Fibroblast of gingiva (primary cell): ENCODE data around the gene HAS3.
"Not testable (repeated sequence)": the region's sequence is repeated elsewhere in the genome, so short reads cannot be mapped to it uniquely, and the experiment has no call there.

ENCODE experiments used
- DNase-seq: peaks from one replicate; pipeline ENCODE4 v3.0.0-alpha.2; 2011; ENCODE audit warnings: low read depth

Gene HAS3

DNA sequence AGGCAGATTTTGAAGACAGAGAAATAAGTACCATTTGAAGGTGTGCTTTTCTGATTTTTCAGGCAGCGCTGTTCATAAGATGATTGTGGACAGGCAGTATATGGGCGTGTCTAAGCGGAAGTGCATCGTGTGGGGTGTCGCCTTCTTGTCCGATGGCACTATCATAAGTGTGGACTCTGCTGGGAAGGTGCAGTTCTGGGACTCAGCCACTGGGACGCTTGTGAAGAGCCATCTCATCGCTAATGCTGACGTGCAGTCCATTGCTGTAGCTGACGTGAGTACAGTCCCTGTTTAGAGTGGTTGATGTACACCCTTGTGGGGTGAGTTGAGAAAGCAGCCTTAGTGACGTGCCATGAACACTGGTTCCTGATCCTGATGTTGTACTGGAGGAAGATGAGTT, 37.7 kb downstream of the HAS3 start:
- no peak for DNase-seq

DNA sequence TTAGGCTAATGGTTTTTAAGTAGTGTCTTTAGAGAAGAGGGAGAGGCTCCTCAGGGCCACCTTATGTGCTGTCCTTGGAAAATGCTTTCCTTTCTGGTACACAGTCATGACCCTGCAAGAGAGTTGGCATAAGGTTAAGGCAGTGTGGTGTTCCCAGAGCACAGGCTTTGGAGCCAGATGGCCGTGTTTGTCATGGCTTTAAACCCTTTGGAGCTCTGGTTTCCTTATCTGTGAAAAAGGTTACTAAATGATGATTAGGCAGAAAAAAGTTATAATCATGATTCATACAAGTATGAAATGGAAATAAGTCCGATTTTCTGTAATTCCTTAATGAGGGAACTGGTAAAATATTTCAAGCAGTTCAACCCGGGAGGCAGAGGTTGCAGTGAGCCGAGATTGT, 40.2 kb downstream of the HAS3 start:
- peak; percentile 42 for DNase-seq

DNA sequence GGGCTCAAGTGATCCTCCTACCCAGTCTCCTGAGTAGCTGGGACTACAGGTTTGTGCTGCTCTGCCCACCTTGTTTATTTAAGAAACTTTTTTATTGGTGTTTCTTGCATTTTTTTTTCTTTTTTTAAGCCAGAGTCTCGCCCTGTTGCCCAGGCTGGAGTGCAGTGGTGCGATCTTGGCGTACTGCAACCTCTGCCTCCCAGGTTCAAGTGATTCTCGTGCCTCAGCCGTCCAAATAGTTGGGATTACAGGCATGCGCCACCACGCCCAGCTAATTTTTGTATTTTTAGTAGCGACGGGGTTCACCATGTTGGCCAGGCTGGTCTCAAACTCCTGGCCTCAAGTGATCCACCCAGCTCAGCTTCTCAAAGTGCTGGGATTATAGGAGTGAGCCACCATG, 44.2 kb downstream of the HAS3 start:
- not testable (repeated sequence) for DNase-seq

DNA sequence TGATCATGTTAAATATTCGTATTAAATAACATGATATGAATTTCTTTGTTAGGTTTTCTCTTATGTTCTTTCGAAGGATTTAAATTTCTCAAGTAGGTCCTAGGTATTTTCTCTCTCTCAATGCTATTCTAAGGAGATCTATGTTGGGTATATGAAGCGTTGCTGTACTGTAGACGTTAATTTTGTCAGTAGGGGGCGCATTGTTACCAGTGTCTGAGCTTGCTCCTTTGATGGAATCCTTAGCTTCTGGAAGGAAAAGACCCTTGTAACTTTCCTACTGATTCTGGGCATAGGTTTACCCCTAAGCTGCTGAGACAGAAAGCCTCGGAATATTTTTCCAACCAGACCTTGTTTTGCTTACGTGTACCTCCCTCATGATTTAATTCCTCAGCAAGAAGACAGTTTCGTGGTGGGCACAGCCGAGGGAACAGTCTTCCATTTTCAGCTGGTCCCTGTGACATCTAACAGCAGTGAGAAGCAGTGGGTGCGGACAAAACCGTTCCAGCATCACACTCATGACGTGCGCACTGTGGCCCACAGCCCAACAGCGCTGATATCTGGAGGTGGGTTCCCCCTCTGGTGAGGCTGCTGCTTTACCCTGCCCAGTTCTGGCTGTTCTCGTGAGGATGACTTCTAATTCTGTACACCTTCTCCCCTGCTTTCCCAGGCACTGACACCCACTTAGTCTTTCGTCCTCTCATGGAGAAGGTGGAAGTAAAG, 44.9 kb downstream of the HAS3 start:
- DNase-seq: peak; percentile 68

GRCh38 chr16:69157196-69157595, 51.7 kb downstream of the HAS3 start:
- DNase-seq: no peak

GRCh38 chr16:69160192-69160591, 54.7 kb downstream of the HAS3 start:
- DNase-seq: no peak

DNA sequence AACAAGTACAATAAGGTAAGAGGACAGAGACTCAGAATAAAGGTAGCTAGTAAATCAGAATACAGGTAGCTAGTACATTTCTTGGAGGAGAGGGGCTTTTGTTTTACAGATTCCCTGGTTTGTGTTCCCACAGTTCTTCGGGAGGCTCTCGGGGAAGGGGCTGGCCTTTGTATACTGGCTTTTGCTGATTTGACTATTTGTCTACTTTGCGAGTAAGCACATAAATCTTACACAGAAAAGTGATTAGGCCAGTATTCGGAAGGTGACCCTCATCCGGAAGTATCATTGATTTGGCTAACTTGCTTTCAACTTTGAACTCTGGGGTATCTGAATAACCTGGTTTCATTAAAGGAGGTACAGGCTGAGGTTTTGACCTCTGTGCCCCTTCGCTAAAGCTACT, 60.1 kb downstream of the HAS3 start:
- no peak for DNase-seq

- DNase-seq: no peak
Observed at GRCh38 chr16:69166221-69166833, 60.9 kb downstream of the HAS3 start.

- DNase-seq: no peak
Observed at GRCh38 chr16:69166946-69167930, 61.8 kb downstream of the HAS3 start.
